ENCODE measurements around the gene IER2. TPM values are rescaled to one million over a fixed set of nuclear protein-coding genes. Genes with fewer than 3 reads are reported as not detected.

The IER2 gene
- total and polyA plus RNA-seq, 8 donors, result 44.6 to 408 (median 115) TPM

- no peak for TF ChIP-seq CTCF (IDR thresholded peaks at IDR 0.05)
- DNase-seq, result peak; percentile 77 to 98 (median 93)
- no peaks in the 10 kb centered on the region for H3K36me3 ChIP-seq
- no peaks in the 10 kb centered on the region for H3K9me3 ChIP-seq
- peaks cover 6 to 29% of the 10 kb centered on the region in 2 donors for H3K4me1 ChIP-seq
- peak overlapping the region; percentile 96 to 97 for H3K27ac ChIP-seq
- no peaks in the 10 kb centered on the region for H3K27me3 ChIP-seq
- peak overlapping the region; percentile 95 to 100 for H3K4me3 ChIP-seq
- intact Hi-C loops (cut with DNase I), result no loop called here
- peak; percentile 29 for ATAC-seq
Observed at GRCh38 chr19:13154241-13154778, 4.1 kb downstream of the IER2 start.

GRCh38 chr19:13154911-13155471 is 4.8 kb downstream of the IER2 start:
- H3K4me3 ChIP-seq, result peak overlapping the region; percentile 95 to 100
- H3K4me1 ChIP-seq, result peaks cover 6 to 28% of the 10 kb centered on the region in 2 donors
- no peaks in the 10 kb centered on the region for H3K36me3 ChIP-seq
- H3K27me3 ChIP-seq, result no peaks in the 10 kb centered on the region
- H3K9me3 ChIP-seq, result no peaks in the 10 kb centered on the region
- ATAC-seq (peak; percentile 5), DNase-seq (peak; percentile 72 to 92 (median 89))
- H3K27ac ChIP-seq, result peak overlapping the region; percentile 96 to 97
- TF ChIP-seq CTCF (IDR thresholded peaks at IDR 0.05), result no peak
- intact Hi-C loops (cut with DNase I), result no loop called here

- peaks cover 6 to 35% of the 10 kb centered on the region in 2 donors for H3K4me1 ChIP-seq
- DNase-seq, result peak; percentile 47 to 94 (median 83)
- ATAC-seq, result peak; percentile 16
- no peaks in the 10 kb centered on the region for H3K27me3 ChIP-seq
- no peaks in the 10 kb centered on the region for H3K9me3 ChIP-seq
- peak overlapping the region; percentile 95 to 100 for H3K4me3 ChIP-seq
- intact Hi-C loops (cut with DNase I), result no loop called here
- peak overlapping the region; percentile 96 to 97 for H3K27ac ChIP-seq
- no peak for TF ChIP-seq CTCF (IDR thresholded peaks at IDR 0.05)
- H3K36me3 ChIP-seq, result no peaks in the 10 kb centered on the region
Observed at GRCh38 chr19:13155472-13156359, 5.5 kb downstream of the IER2 start.

- Histone ChIP-seq H3K27ac (no peak overlapping the region), H3K4me1 (peaks cover 27 to 73% of the 10 kb centered on the region in 2 donors), H3K27me3 (no peaks in the 10 kb centered on the region), H3K9me3 (no peaks in the 10 kb centered on the region), H3K4me3 (no peak overlapping the region), H3K36me3 (no peaks in the 10 kb centered on the region)
- no peak for ATAC-seq
- TF ChIP-seq CTCF (IDR thresholded peaks at IDR 0.05), result no peak
- intact Hi-C loops (cut with DNase I), result no loop called here
- DNase-seq, result no peak
Observed at GRCh38 chr19:13159713-13160112, 9.5 kb downstream of the IER2 start.

GRCh38 chr19:13160557-13160956 is 10.3 kb downstream of the IER2 start:
- Histone ChIP-seq H3K27me3 (no peaks in the 10 kb centered on the region), H3K4me1 (peaks cover 28 to 79% of the 10 kb centered on the region in 2 donors), H3K36me3 (no peaks in the 10 kb centered on the region), H3K9me3 (no peaks in the 10 kb centered on the region), H3K27ac (peak overlapping the region in 1 of 2 donors; percentile 97), H3K4me3 (no peak overlapping the region)
- TF ChIP-seq CTCF (IDR thresholded peaks at IDR 0.05), result no peak
- intact Hi-C loops (cut with DNase I), result no loop called here
- no peak for ATAC-seq
- DNase-seq, result no peak
